K562 (cell line): ENCODE data around the gene TMEM273. TPM values are rescaled to one million over a fixed set of nuclear protein-coding genes. Genes with fewer than 3 reads are reported as not detected.
A peak's percentile ranks its signal among the peaks of the same experiment; 100 is the strongest.

Experiments used
- MGA ChIP-seq: fragments of 450-650 bp; IDR thresholded peaks from 2 replicates; pipeline ENCODE4 v1.6.1; 2016; ENCODE audit warnings: mild to moderate bottlenecking, moderate library complexity
- ZNF175 ChIP-seq: fragments of 200-800 bp; sonication (Bioruptor generic); IDR thresholded peaks from 2 replicates; pipeline ENCODE4 v1.6.1; 2016; ENCODE audit warnings: low read depth, mild to moderate bottlenecking, missing genetic modification characterization, missing compliant biosample characterization
- polyA plus RNA-seq, 8 experiments: library from polyadenylated mRNA; depleted of rRNA in 4 of 8; stranded (reverse) in 5 of 8; unstranded in 3 of 8; fragments of >200 nt; fragmentation: Nextera tagmentation in 2 of 8; fragmentation: Illumina TruSeq in 1 of 8; extraction: Ambion mirVana in 2 of 8; extraction: Trizol in 1 of 8; gene quantifications; 2 replicates each; pipeline versions ENCODE4 v1.2.1 to v1.2.3, GENCODE V29; 2011 to 2014; ENCODE audit warnings: inconsistent platforms in 1 of 8, missing spikeins in 1 of 8
- total RNA-seq, 7 experiments: library from RNA; depleted of rRNA in 6 of 7; stranded (reverse); fragments of >200 nt in 6 of 7; fragmentation: Illumina TruSeq in 2 of 7; extraction: Trizol in 2 of 7; gene quantifications; 2 replicates each; pipeline versions ENCODE4 v1.2.1 to v1.2.3, GENCODE V29; 2011 to 2021; ENCODE audit warnings: low replicate concordance in 1 of 7

TMEM273 gene
- total and polyA plus RNA-seq, 9 of the 15 experiments (the other 6 are each of a cell fraction or from before 2014, with no cell fraction given), result 39.2 to 131 (median 95.6) TPM

GRCh38 chr10:49163741-49164140 lies 24.4 kb downstream of the TMEM273 start (continued):
- TF ChIP-seq MGA (peak; percentile 79), ZNF175 (CRISPR knock-in tag) (peak; percentile 28; the same call in 1 of the 2 replicates)
